HG03095 (cell line): ENCODE measurements around the gene MT1X.
"Not testable (repeated sequence)": the region's sequence is repeated elsewhere in the genome, so short reads cannot be mapped to it uniquely, and the experiment has no call there.

ENCODE experiments used
- ATAC-seq: cut with Tn5 transposase; IDR thresholded peaks from one replicate; pipeline ENCODE4 v1.9.1; 2021; ENCODE audit warnings: moderate library complexity; ENCODE audit not compliant: unreplicated experiment

Gene MT1X

DNA sequence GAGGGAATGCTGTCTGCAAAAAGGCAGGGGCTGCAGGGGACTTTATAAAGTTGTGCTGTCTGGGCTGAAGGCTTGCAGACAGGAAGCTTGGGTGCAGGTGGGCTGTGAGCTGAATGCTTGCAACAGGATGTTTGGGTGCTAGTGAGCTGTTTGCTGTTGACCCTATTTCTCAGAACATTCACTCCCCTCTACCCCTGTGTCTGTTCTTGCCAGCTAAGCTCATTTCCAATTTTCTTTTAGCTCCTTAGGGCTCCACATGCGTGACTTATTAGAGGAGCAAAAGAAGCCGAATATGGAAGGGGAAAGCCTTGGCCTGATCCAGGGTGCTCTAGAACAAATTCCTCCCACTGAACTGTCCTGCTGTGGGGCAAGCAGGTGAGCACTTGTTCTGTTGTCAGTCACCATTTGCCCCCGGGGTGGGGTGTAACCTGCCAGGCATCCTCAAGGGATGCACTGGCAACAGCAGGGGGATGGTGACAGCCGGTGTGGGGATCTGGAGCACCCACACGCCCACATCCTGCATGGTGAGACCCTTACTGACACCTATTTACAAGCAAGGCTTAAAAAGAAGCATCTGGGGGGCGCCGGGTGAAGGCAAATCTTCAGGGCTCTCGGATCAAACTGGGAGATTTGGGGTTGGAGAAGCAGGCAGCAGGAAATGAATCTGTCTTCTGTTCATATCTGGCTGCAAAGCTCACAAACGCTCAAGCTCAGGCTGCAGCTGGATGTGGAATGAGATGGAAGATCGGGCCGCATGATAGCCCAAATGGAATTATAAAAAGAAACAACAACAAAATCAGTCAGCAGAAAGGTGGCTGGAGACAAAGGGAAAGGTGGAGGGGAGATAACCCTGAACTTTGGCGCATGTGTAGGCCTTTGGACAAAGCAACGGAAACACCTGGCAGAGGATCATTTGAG is 26.5 kb downstream of the MT1X start:
- ATAC-seq, result no peak

DNA sequence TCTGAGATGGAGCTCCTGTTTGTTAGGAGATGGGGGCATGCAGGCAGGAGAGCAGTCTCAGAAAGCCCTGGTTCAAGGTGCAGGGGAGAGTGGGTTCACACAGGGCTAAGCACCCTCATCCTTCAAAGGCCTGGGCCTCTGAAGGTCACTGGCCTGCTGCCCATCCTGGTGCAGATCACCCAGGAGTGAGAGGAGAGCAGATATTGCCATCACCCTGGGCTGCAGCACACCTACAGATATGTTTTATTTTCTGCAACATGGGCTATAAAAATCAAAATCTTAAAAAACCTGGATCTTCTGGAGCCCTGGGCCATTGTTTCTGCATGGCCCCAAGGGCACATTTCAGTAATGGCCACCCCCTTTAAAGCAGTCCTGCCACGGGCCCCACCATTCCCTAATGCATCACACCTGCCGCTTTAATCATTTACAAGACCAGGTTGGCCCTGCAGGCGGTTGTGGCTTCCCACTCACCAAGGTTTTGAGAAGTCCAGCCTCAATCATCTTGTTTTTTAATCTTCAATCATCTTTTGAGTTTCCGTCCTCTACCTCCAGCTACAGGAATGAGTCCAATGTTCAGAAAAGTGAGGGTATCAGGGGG is 27.3 kb downstream of the MT1X start:
- no peak for ATAC-seq

DNA sequence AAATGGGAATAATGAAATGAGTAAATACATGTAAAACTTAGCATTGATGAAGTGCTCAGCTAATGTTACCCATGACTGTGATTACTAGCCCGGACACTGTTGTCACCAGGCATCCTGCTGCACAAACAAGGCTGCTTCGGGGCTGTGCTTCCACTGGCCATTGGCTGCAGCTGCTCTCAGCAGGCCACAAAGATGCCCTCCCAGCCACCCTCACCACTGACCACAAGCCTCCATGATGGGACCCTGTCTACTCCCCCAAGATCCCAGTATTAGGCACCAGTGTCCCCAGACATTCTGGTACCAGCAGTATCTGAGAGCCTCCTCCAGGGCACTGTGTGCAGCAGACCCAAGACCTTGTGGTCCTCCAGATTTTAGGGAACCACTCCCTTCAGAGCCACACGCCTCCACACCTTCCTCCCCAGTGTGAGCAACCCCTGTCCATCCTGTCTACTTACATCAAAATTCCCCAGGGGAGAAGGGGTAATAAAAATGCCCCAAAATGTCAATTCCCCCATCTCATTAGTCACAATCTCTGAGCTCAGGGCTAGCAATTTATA is 28.0 kb downstream of the MT1X start:
- ATAC-seq, result no peak

DNA sequence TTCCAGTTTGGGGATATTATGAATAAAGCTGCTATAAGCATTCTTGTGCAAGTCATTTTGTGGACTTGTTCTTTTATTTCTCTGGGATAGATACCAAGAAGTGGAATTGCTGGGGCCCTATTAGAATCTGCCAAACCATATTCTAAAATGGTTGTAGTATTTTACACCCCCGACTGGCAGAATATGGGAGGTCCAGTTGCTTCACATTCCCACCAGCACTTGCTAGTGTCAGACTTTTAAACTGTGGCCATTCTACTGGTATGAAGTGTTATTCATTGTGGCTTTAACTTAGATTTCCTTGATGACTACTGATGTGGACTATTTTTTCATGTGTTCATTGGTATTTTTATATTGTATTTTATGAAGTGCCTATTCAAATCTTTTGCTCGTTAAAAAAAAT is 29.6 kb downstream of the MT1X start:
- ATAC-seq, result no peak

DNA sequence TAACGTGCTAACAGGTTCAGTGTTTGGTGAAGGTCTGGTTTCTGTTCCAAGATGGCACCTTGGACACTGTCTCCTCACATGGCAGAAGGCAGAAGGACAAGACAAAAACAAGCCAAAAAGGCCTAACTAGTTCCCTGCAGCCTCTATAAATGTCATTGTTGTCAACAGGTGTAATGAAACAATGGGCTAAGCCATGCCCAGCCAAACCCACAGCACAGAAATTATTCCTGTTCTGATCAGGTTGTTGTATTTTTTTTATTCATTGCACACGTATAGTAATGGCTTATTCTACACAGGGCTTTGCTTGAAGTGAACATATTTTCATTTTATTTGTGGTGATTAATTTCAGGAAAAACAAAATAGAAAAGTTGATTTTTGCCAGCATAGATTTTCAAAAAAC is 31.5 kb downstream of the MT1X start:
- no peak for ATAC-seq

DNA sequence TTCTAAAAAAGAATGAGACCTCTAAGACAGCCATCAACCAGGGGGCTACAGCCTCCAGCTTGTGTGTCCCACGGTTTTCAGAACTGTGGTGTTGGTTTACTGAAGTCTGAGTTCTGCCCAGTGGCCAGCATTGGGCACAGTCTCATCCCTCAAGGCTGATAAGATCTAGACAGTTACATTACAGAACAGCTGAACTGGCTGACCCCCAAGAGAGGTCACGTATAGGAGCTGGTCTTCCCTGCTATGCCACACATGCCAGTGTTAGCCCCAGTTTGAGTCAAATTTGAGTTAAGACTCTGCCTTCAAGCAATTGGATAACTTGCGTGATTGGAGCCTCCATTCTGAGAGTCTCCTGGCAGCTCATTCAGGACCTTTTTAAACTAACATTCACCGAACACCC is 32.9 kb downstream of the MT1X start:
- no peak for ATAC-seq

DNA sequence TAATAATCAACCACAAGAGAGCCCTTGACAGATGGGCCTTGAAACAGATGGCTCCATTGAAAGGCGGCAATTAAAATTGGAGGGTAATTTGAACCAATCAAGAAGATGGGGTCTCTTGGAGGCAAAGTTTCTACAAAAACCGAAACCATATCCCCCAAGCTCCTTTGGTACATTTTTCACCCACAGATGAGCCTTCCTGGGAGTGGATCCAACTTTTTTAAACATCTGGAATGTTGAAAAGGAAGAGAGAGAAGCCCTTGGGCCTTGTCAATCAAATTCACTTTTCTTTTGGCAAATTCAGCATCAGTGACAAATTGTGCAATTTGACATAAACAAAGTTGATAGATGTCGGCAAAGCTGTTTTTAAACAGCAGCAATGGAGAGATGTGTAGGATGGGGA is 34.5 kb downstream of the MT1X start:
- ATAC-seq, result no peak

DNA sequence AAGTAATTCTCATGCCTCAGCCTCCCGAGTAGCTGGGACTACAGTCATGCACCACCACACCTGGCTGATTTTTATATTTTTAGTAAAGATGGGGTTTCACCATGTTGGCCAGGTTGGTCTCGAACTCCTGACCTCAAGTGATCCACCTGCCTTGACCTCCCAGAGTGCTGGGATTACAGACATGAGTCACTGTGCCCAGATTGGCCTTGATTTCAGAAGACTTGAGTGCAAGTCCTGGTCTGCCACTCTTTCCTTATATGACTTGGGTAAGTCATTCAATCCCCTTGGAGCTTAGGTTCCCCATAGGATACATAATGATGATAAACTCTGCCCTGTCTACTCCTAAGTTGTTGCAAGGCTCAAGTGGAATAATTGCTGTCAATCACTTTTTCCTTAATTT is 35.3 kb downstream of the MT1X start:
- not testable (repeated sequence) for ATAC-seq

DNA sequence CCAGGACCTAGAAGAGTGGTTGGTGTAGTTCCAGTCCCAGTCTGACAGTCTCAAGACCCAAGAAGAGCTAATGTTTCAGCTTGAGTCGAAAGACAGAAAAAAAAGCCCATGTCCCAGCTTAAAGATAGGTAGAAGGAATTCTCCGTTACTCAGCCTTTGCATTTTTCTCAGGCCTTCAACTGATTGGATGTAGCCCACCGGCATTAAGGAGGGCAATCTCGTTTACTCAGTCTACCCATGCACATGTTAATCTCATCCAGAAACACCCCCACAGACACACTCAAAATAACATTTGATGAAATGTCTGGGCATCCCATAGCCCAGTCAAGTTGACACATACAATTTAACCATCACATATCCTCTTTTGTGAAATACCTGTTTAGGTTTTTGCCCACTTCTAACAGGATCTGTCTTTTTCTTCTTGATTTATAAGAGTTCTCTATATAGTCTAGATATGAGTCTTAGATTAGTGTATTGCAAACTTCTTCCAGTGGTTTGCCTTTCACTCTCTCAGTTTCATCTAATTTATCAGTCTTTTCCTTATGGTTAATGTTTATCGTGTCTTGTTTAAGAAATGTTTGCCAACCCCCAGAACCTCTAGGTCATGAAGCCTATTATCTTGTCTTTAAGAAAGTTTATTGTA is 40.1 kb downstream of the MT1X start:
- ATAC-seq, result no peak

DNA sequence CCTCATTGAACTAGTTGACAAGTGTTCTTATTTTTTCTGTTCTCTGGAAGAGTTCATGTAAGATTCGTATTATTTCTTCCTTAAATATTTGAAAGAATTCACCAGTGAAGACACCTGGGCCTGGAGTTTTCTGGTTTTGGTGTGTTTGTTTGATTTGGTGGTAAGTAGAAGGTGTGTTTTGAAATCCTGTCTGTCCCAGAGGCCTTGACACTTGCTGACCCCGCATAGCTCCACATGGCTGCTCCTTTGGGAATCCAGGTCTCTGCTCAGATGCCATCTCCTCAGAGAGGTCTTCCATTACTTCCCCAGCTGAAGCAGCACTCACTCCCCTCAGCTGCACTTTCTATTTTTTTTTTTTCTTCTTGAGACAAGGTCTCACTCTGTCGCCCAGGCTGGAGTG is 41.9 kb downstream of the MT1X start:
- ATAC-seq, result no peak

DNA sequence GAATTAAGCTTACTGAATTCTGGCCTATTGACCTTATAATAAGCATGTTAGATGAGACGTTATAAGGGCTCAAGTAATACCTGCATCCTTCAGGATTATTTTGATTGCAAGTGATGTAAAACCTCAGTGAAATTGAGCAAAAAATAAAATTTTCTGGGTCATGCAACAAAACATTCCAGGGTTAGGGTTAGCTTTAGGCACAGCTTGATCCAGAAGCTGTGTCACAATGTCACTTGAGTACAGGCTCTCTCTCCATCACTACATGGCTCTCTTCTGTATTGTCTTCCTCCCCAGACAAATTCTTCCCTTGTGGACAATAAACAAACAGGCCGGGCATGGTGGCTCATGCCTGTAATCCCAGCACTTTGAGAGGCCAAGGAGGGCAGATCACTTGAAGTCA is 44.0 kb downstream of the MT1X start:
- no peak for ATAC-seq

DNA sequence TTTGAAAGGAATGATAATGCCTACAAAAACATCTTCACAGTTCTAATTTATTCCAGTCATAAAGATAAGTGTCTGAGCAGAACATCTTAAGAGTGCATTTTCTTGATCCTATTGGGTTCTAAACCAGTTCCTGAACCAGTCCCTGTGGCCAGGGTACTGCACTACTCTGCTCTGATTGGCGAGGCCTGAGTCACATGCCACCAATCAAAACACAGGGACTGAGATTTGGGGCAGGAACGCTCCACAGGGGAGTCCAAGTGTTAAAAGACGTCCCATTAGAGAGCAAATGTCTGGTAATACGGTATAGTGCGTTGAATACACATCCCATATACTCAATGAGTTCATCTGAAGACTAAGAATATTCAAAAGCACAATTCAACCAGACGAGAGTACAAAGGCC is 44.7 kb downstream of the MT1X start:
- ATAC-seq, result no peak

DNA sequence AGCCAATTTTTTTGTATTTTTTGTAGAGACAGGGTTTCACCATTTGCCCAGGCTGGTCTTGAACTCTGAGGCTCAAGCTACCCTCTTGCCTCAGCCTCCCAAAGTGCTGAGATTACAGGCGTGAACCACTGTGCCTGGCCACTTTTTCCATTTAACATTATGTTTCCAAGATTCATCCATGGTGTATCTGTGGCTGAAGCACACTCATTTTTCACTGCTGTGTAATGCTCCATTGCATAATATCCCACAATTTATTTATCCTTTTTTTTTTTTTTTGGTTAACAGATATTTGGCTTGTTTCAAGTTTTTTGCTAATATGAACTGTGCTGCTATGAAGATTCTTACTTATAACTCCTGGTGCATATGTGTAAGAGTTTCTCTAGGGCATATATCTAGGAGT is 45.8 kb downstream of the MT1X start:
- ATAC-seq, result no peak

DNA sequence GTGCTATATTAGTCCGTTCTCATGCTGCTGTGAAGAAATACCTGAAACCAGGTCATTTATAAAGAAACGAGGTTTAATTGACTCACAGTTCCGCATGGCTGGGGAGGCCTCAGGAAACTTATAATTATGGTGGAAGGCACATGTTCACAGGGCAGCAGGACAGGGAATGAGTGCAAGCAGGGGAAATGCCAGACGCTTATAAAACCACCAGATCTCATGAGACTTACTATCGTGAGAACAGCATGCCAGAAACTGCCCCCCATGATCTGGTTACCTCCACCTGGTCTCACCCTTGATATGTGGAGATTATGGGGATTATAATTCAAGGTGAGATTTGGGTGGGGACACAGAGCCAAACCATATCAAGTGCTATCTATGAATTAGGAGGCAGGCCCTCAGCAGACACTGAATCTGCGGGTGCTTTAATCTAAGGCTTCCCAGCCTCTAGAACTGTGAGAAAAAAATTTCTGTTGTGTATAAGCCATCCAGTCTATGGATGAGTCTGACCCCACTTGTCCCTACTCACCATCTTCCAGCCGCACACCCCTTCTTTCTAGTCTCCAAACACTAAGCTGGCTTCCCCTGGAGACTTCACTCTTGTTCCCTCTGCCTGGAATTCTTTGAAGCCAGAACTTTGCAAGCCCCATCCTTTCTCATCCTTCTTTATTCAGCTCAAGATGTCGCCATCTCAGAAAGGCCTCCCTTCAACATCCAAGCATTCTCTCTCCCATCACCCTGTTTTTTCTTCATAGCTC is 46.9 kb downstream of the MT1X start:
- no peak for ATAC-seq

DNA sequence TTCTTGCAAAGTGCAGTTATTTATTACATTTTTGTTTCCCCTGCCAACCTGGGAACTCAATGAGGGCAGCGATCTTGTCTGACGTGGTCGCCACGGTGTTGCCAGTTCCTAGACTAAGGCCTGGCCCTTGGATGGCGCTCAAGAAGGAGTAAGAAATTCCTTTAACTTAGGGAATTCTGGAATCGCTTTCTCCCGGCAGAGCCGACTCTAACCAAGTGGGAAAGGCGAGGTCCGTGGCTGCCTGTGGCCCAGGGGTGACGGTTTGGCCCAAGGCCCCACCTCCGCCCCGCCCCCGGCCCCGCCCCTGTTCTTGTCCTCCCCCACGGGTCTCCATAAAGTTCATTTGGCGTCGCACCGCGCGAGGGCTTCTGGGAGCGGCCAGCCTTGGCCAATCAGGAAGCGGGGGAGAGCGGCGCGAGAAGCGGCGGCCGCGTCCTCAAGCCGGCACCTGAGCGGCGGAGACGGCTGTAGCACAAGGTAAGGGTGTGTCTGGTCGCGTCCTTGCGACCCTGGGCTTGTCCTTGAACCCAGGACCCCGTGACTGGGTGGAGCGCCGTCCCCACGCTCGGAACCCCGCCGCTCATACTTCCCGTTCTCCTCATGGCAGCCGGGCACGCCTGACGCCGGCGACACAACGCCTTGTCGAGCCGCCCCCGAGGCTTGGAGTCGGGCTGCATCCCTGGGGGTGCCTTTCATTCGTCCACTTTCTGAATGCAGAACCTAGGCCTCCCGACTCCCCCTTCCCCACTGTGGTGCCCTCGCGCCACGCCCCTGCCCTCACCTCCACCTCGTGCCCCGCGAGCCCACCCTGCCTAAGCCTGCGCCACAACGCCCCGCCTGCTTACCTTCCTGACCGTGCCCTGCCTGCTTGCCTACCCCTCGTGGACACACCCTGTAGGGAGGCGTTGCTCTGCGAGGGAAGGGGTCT is 47.7 kb downstream of the MT1X start, which contains the start of gene NUP93:
Gene NUP93, plus strand, starts transcription at position 395 of the 928 bp plus-strand sequence. CDS start 18,119 bp downstream, outside the sequence.
- peak; percentile 69 for ATAC-seq

DNA sequence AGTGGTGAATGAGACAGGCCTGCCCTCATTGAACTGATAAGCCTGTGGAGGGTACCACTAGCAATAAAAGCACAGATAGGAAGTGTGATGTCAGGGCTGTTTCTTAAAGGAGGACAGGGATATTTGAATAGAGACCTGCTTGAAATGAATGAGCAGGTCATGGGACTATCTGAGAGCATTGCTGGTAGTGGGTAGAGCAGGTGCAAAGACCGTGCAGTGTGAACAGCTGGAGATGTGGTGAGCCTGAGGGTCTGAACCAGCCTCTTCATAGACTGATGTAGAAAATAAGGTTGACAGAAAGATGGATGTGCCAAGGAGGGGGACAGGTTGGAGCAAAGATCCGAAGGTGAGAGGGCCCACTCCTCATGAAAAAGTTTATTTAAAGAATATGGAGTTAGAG is 50.1 kb downstream of the MT1X start:
- ATAC-seq, result peak; percentile 49

DNA sequence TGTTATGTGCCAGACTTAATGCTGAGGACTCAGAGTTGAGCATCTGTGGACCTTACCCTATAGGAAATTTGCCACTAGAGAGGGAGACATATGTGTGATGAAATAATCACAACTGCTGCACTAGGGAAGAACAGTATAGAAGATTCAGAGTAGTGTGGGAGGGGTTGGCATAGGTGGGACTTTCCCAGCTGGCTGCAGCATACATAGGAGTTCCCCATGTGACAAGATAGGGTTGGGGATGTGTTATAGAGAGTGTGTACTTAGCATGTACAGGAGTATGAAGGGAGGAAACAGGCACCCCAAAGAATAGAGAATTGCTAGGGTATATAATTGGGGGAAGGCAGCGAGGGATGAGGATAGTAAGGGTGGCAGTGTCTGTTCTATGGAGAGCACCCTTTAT is 50.6 kb downstream of the MT1X start:
- ATAC-seq, result no peak
